Keratinocyte (primary cell): Measurements from ENCODE around the gene HERC3. TPM values are rescaled to one million over a fixed set of nuclear protein-coding genes. Genes with fewer than 3 reads are reported as not detected.

Experiments used
- DNase-seq: peaks from one replicate; pipeline ENCODE4 v3.0.0-alpha.2; 2011; ENCODE audit warnings: low read depth, missing footprints, low spot score
- FAIRE-seq: peaks from 2 replicates; lab custom pipeline; 2011; peaks lifted over from hg19 to GRCh38; lab: Jason Lieb, UNC
- H2AFZ ChIP-seq: 2 replicates; pipeline ENCODE4 v1.6.0; 2012; ENCODE audit warnings: low read length, control low read depth, inconsistent platforms; ENCODE audit not compliant: control insufficient read depth
- H3K27ac ChIP-seq: 2 replicates; pipeline ENCODE4 v1.5.1; 2011; ENCODE audit warnings: low read length; ENCODE audit not compliant: control insufficient read depth, insufficient read depth
- H3K27me3 ChIP-seq: 3 replicates; pipeline ENCODE4 v1.6.0; 2011; ENCODE audit warnings: low read length; ENCODE audit not compliant: control insufficient read depth, insufficient read depth; ENCODE audit errors: extremely low read depth
- H3K36me3 ChIP-seq, 2 experiments: 2 replicates in 1 of 2; 3 replicates in 1 of 2; pipeline ENCODE4 v1.5.1; 2011; ENCODE audit warnings: low read length in 2 of 2, mild to moderate bottlenecking in 1 of 2; ENCODE audit not compliant: control insufficient read depth in 2 of 2, insufficient read depth in 2 of 2; ENCODE audit errors: extremely low read depth in 1 of 2
- H3K4me1 ChIP-seq: 3 replicates; pipeline ENCODE4 v1.5.1; 2011; ENCODE audit warnings: low read length; ENCODE audit not compliant: control insufficient read depth, insufficient read depth; ENCODE audit errors: extremely low read depth
- H3K4me2 ChIP-seq: 3 replicates; pipeline ENCODE4 v1.6.0; 2011; ENCODE audit warnings: low read depth, low read length; ENCODE audit not compliant: control insufficient read depth, insufficient read depth; ENCODE audit errors: extremely low read depth
- H3K4me3 ChIP-seq, 3 experiments: fragments of 200-600 bp in 1 of 3; sonication (generic) in 1 of 3; 2 replicates in 2 of 3; 3 replicates in 1 of 3; pipeline ENCODE4 v1.5.1; 2011 to 2016; ENCODE audit warnings: low read length in 3 of 3, mild to moderate bottlenecking in 3 of 3, control low read depth in 2 of 3, inconsistent platforms in 1 of 3, low read depth in 1 of 3, mixed read lengths in 1 of 3, mixed run types in 1 of 3, moderate library complexity in 1 of 3; ENCODE audit not compliant: control insufficient read depth in 2 of 3, insufficient read depth in 2 of 3; ENCODE audit errors: extremely low read depth in 1 of 3
- H3K79me2 ChIP-seq: 2 replicates; pipeline ENCODE4 v1.6.0; 2012; ENCODE audit warnings: low read length; ENCODE audit not compliant: control insufficient read depth, insufficient read depth
- H3K9ac ChIP-seq: 3 replicates; pipeline ENCODE4 v1.6.0; 2011; ENCODE audit warnings: low read length; ENCODE audit not compliant: control insufficient read depth, insufficient read depth; ENCODE audit errors: extremely low read depth
- H3K9me1 ChIP-seq: 3 replicates; pipeline ENCODE4 v1.6.0; 2011; ENCODE audit warnings: low read length; ENCODE audit not compliant: control insufficient read depth, insufficient read depth; ENCODE audit errors: extremely low read depth
- H3K9me3 ChIP-seq: 2 replicates; pipeline ENCODE4 v1.5.1; 2012; ENCODE audit warnings: low read depth, low read length; ENCODE audit not compliant: control insufficient read depth
- H4K20me1 ChIP-seq: 3 replicates; pipeline ENCODE4 v1.6.0; 2011; ENCODE audit warnings: low read length; ENCODE audit not compliant: control insufficient read depth, insufficient read depth; ENCODE audit errors: extremely low read depth
- CTCF ChIP-seq, 3 experiments: IDR thresholded peaks in 1 of 3; conservative IDR thresholded peaks in 1 of 3; optimal IDR thresholded peaks in 1 of 3; 2 replicates in 2 of 3; 3 replicates in 1 of 3; pipeline versions ENCODE3 to v1.5.1; 2011; ENCODE audit warnings: low read length in 3 of 3, mild to moderate bottlenecking in 3 of 3, moderate library complexity in 2 of 3, control low read depth in 1 of 3, inconsistent platforms in 1 of 3; ENCODE audit not compliant: insufficient read depth in 2 of 3; ENCODE audit errors: extremely low read depth in 1 of 3
- EZH2 ChIP-seq: IDR thresholded peaks from one replicate; pipeline ENCODE4 v1.6.1; 2012; ENCODE audit warnings: inconsistent platforms, mild to moderate bottlenecking, low read length, moderate library complexity
- dilution Hi-C: fragments of 300-500 bp; cut with MboI; formaldehyde crosslinking; loops from one replicate; pipeline ENCODE4 v1.7.0; 2020; ENCODE audit warnings: low sequenced_read_pairs; ENCODE audit not compliant: extremely low pct_ligation_motif_present
- polyA plus RNA-seq, 5 experiments: library from polyadenylated mRNA; depleted of rRNA in 3 of 5; stranded (reverse) in 3 of 5; stranded (forward) in 1 of 5; unstranded in 1 of 5; fragments of >200 nt; gene quantifications; 1 replicate in 1 of 5; 2 replicates in 3 of 5; 3 replicates in 1 of 5; pipeline versions ENCODE4 v1.2.1 to v1.2.3, GENCODE V29; 2011 to 2012; ENCODE audit warnings: missing spikeins in 2 of 5, low read depth in 1 of 5, low replicate concordance in 1 of 5

The HERC3 gene
- polyA plus RNA-seq, 1 donor (not counting 4 experiments of a cell fraction or from before 2014, with no cell fraction given): 26.3 TPM

GRCh38 chr4:88742561-88742960 is 150.3 kb downstream of the HERC3 start:
- peaks cover 0 to 4% of the 10 kb centered on the region in 2 experiments for H3K36me3 ChIP-seq
- no peak for TF ChIP-seq EZH2
- no peak for TF ChIP-seq CTCF (optimal IDR thresholded peaks at IDR 0.05 in 1 of 3, IDR thresholded peaks at IDR 0.05 in 1 of 3, conservative IDR thresholded peaks at IDR 0.05 in 1 of 3; ENCODE audit: extremely low read depth in 1 of 3, insufficient read depth in 2 of 3, low read length in 3 of 3)
- H2AFZ ChIP-seq: no peak overlapping the region
- no peak overlapping the region for H3K27ac ChIP-seq
- no peak overlapping the region for H3K4me2 ChIP-seq
- FAIRE-seq: no peak
- no peak overlapping the region for H3K4me3 ChIP-seq
- no peak overlapping the region for H3K9ac ChIP-seq
- H3K27me3 ChIP-seq: no peaks in the 10 kb centered on the region
- no peaks in the 10 kb centered on the region for H4K20me1 ChIP-seq
- H3K9me1 ChIP-seq: no peaks in the 10 kb centered on the region
- dilution Hi-C loops: no loop called here
- no peaks in the 10 kb centered on the region for H3K9me3 ChIP-seq
- H3K79me2 ChIP-seq: no peaks in the 10 kb centered on the region
- no peak for DNase-seq
- H3K4me1 ChIP-seq: no peaks in the 10 kb centered on the region

- Histone ChIP-seq H3K36me3 (peaks cover 0 to 3% of the 10 kb centered on the region in 2 experiments), H3K9me3 (no peaks in the 10 kb centered on the region), H3K79me2 (no peaks in the 10 kb centered on the region), H3K27me3 (no peaks in the 10 kb centered on the region), H3K4me1 (no peaks in the 10 kb centered on the region), H4K20me1 (no peaks in the 10 kb centered on the region), H3K9ac (no peak overlapping the region), H3K9me1 (no peaks in the 10 kb centered on the region), H2AFZ (no peak overlapping the region), H3K27ac (no peak overlapping the region), H3K4me3 (no peak overlapping the region), H3K4me2 (no peak overlapping the region)
- DNase-seq (no peak), FAIRE-seq (no peak)
- dilution Hi-C loops: no loop called here
- TF ChIP-seq CTCF (optimal IDR thresholded peaks at IDR 0.05 in 1 of 3, IDR thresholded peaks at IDR 0.05 in 1 of 3, conservative IDR thresholded peaks at IDR 0.05 in 1 of 3; ENCODE audit: extremely low read depth in 1 of 3, insufficient read depth in 2 of 3, low read length in 3 of 3) (no peak), EZH2 (no peak)
Observed at GRCh38 chr4:88743696-88744095, 151.4 kb downstream of the HERC3 start.
